HepG2 (cell line): Measurements from ENCODE around the gene LSM12.

ENCODE experiments used
- CTCF ChIP-seq: sonication (generic); formaldehyde crosslinking; IDR thresholded peaks from 2 replicates; pipeline ENCODE4 v1.5.0; 2020; ENCODE audit warnings: mild to moderate bottlenecking, missing genetic modification reagents, moderate library complexity
- EP300 ChIP-seq, 3 experiments: sonication (generic) in 1 of 3; formaldehyde crosslinking in 1 of 3; IDR thresholded peaks; 2 replicates each; pipeline versions ENCODE4 v1.5.1 to v1.6.1; 2011 to 2020; ENCODE audit warnings: low read depth in 2 of 3, low read length in 2 of 3, borderline replicate concordance in 1 of 3, improper control_type of control experiment in 1 of 3, mild to moderate bottlenecking in 1 of 3, missing genetic modification reagents in 1 of 3, moderate library complexity in 1 of 3
- ZNF644 ChIP-seq: IDR thresholded peaks from 2 replicates; pipeline ENCODE4 v1.6.1; 2016; ENCODE audit warnings: low read depth
- ZNF772 ChIP-seq: sonication (generic); formaldehyde crosslinking; IDR thresholded peaks from 2 replicates; pipeline ENCODE4 v1.5.0; 2020; ENCODE audit warnings: mild to moderate bottlenecking, missing genetic modification reagents
- TF ChIP-seq, protein P1 (sequence below): sonication (generic); formaldehyde crosslinking; IDR thresholded peaks from 2 replicates; pipeline ENCODE4 v1.4.0; 2020; ENCODE audit warnings: missing genetic modification reagents

GRCh38 chr17:44083250-44083849, 16.9 kb upstream of the LSM12 start:
- TF ChIP-seq ZNF772, result no peak
- peak; percentile 94 for TF ChIP-seq CTCF (CRISPR knock-in tag)
- no peak for TF ChIP-seq ZNF644 (CRISPR knock-in tag)
- TF ChIP-seq, protein P1, sequence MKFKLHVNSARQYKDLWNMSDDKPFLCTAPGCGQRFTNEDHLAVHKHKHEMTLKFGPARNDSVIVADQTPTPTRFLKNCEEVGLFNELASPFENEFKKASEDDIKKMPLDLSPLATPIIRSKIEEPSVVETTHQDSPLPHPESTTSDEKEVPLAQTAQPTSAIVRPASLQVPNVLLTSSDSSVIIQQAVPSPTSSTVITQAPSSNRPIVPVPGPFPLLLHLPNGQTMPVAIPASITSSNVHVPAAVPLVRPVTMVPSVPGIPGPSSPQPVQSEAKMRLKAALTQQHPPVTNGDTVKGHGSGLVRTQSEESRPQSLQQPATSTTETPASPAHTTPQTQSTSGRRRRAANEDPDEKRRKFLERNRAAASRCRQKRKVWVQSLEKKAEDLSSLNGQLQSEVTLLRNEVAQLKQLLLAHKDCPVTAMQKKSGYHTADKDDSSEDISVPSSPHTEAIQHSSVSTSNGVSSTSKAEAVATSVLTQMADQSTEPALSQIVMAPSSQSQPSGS, result 0 out of 2 replicates have a peak, but pooled peaks have one; percentile 58
- TF ChIP-seq EP300 (IDR thresholded peaks at IDR 0.05; ENCODE audit: low read depth in 2 of 2, low read length in 2 of 2), result no peak
- no peak for TF ChIP-seq EP300 (CRISPR knock-in tag; IDR thresholded peaks at IDR 0.05; ENCODE audit: borderline replicate concordance)
